SU-DHL-6 (cell line): ENCODE measurements around the gene IGFL4.

ENCODE experiments used
- H2AFZ ChIP-seq: fragments of 200-600 bp; sonication (generic); 2 replicates; pipeline ENCODE4 v1.6.1; 2014; ENCODE audit warnings: low read depth, mild to moderate bottlenecking, moderate library complexity, mixed read lengths, antibody characterized with exemption, low read length; ENCODE audit not compliant: severe bottlenecking
- H3F3A ChIP-seq: fragments of 200-600 bp; shearing (Covaris generic); 2 replicates; pipeline ENCODE4 v1.6.0; 2016; ENCODE audit warnings: antibody characterized with exemption, mild to moderate bottlenecking; ENCODE audit not compliant: insufficient read depth
- H3K27ac ChIP-seq: fragments of 200-600 bp; sonication (generic); 2 replicates; pipeline ENCODE4 v1.5.1; 2016; ENCODE audit warnings: low read depth, mild to moderate bottlenecking, low read length, moderate library complexity, mixed read lengths
- H3K27me3 ChIP-seq: fragments of 200-600 bp; sonication (generic), shearing (Covaris generic); 2 replicates; pipeline ENCODE4 v1.6.0; 2014; ENCODE audit warnings: mild to moderate bottlenecking, low read length
- H3K36me3 ChIP-seq: fragments of 200-600 bp; sonication (generic); 2 replicates; pipeline ENCODE4 v1.6.1; 2014; ENCODE audit warnings: mild to moderate bottlenecking, low read length, mixed read lengths
- H3K4me2 ChIP-seq: fragments of 300-600, 200-600 bp; shearing (Covaris generic), sonication (generic); 2 replicates; pipeline ENCODE4 v1.6.0; 2014; ENCODE audit warnings: low read length, low read depth, mild to moderate bottlenecking; ENCODE audit not compliant: poor library complexity, severe bottlenecking
- H3K4me3 ChIP-seq: fragments of 200-600 bp; sonication (generic); 2 replicates; pipeline ENCODE4 v1.5.1; 2014; ENCODE audit warnings: antibody characterized with exemption, low read length, mild to moderate bottlenecking, mixed read lengths; ENCODE audit not compliant: insufficient read depth, poor library complexity, severe bottlenecking
- H3K79me2 ChIP-seq: fragments of 200-600 bp; sonication (generic); 2 replicates; pipeline ENCODE4 v1.6.1; 2014; ENCODE audit warnings: mild to moderate bottlenecking, low read length, moderate library complexity; ENCODE audit not compliant: insufficient read depth
- H3K9ac ChIP-seq: fragments of 200-600 bp; sonication (generic); 2 replicates; pipeline ENCODE4 v1.7.0; 2014; ENCODE audit warnings: mild to moderate bottlenecking, low read length
- H3K9me2 ChIP-seq: fragments of 200-600 bp; sonication (generic); replicated peaks from 2 replicates; pipeline ENCODE4 v1.6.1; 2014; ENCODE audit warnings: low read length; ENCODE audit not compliant: insufficient read depth
- H3K9me3 ChIP-seq: fragments of 200-600 bp; sonication (generic); 2 replicates; pipeline ENCODE4 v1.6.1; 2014; ENCODE audit warnings: low read length, mixed read lengths; ENCODE audit not compliant: insufficient read depth
- H4K20me1 ChIP-seq: fragments of 200-600 bp; sonication (generic); 2 replicates; pipeline ENCODE4 v1.6.1; 2014; ENCODE audit warnings: low read depth, mild to moderate bottlenecking, antibody characterized with exemption, low read length, moderate library complexity, mixed read lengths
- EZH2phosphoT487 ChIP-seq: fragments of 200-600 bp; sonication (generic), shearing (Covaris generic); conservative IDR thresholded peaks from 2 replicates; pipeline ENCODE4 v1.6.1; 2018; ENCODE audit warnings: mild to moderate bottlenecking, antibody characterized with exemption, low read length, moderate library complexity, mixed read lengths
- TF ChIP-seq, protein P1 (sequence below): fragments of 200-600 bp; sonication (generic); IDR thresholded peaks from one replicate; pipeline ENCODE4 v1.5.1; 2017; ENCODE audit warnings: antibody characterized with exemption, mild to moderate bottlenecking, low read length, moderate library complexity; ENCODE audit not compliant: insufficient read depth, poor library complexity, severe bottlenecking

IGFL4 gene

DNA sequence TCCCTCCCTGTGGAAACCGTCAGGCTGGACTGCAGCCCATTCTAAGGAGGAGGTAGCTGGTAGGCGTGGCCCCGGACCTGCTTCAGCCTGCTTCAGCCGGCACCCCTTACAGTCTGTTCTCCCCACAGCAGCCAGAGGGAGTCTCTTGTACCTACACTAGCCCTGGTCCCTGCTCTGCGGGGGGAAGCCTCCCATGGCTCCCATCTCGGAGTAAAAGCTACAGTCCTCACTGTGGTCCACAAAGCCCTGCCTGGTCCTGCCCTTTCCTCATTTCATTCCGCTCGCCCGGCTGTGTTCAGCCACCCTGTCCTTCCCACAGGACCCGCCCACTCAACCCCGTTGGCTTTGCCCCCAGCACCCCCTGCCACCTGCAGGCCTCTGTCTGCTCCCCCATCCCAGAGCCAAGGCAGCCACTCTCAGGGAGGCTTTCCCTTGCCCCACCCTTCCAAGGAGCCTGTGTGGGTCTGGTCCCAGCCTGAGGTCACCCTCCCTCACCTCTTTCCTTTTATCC, 19.2 kb downstream of the IGFL4 start:
- Histone ChIP-seq H3K27me3 (no peaks in the 10 kb centered on the region), H3K27ac (no peak overlapping the region), H3K4me3 (no peak overlapping the region), H3K9me3 (no peaks in the 10 kb centered on the region), H3K36me3 (no peaks in the 10 kb centered on the region), H3F3A (no peaks in the 10 kb centered on the region), H2AFZ (no peak overlapping the region), H3K79me2 (no peaks in the 10 kb centered on the region), H3K4me2 (no peak overlapping the region), H3K9ac (no peak overlapping the region), H3K9me2 (no peaks in the 10 kb centered on the region), H4K20me1 (no peaks in the 10 kb centered on the region)
- TF ChIP-seq EZH2phosphoT487: no peak
- TF ChIP-seq, protein P1, sequence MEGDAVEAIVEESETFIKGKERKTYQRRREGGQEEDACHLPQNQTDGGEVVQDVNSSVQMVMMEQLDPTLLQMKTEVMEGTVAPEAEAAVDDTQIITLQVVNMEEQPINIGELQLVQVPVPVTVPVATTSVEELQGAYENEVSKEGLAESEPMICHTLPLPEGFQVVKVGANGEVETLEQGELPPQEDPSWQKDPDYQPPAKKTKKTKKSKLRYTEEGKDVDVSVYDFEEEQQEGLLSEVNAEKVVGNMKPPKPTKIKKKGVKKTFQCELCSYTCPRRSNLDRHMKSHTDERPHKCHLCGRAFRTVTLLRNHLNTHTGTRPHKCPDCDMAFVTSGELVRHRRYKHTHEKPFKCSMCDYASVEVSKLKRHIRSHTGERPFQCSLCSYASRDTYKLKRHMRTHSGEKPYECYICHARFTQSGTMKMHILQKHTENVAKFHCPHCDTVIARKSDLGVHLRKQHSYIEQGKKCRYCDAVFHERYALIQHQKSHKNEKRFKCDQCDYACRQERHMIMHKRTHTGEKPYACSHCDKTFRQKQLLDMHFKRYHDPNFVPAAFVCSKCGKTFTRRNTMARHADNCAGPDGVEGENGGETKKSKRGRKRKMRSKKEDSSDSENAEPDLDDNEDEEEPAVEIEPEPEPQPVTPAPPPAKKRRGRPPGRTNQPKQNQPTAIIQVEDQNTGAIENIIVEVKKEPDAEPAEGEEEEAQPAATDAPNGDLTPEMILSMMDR: no peak

DNA sequence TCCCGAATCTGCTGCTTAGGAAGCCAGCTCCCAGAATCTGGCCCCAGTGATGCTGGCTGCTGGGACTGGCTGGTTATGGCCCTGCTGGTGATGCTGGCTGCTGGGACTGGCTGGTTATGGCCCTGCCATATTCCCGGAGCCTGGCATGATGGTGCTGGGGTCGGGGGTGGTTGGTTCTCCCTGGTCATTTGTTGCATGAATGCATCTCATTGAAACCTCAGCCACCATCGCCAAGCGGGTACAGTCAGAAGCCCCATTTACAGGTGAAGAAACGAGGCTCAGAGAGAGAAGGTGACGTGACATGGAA, 20.0 kb downstream of the IGFL4 start:
- Histone ChIP-seq H3K9me3 (no peaks in the 10 kb centered on the region), H3K27ac (no peak overlapping the region)

DNA sequence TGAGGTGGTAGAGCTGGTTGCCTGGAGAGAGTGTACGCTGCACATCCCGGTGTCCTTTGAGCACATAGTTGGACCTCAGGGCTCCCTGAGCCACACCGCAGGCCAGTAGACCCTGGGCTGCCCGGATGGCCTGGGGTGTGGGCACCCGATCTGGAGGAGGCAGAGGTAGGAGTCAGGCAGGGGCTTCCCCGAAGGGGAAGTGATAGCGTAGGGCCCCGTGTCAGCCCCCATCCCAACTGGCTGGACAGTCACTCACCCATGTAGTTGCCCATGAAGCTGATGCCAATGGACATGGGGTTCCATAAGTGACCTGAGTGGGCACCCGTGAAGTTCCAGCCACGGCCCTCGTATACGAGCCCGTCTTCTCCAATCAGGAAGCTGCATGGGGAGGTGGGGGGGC, 21.5 kb downstream of the IGFL4 start:
- H3F3A ChIP-seq: peaks cover 3% of the 10 kb centered on the region
- H3K79me2 ChIP-seq: no peaks in the 10 kb centered on the region
- H3K9me2 ChIP-seq: no peaks in the 10 kb centered on the region
- no peak overlapping the region for H2AFZ ChIP-seq
- H3K9ac ChIP-seq: no peak overlapping the region
- no peaks in the 10 kb centered on the region for H4K20me1 ChIP-seq
- H3K9me3 ChIP-seq: no peaks in the 10 kb centered on the region
- no peaks in the 10 kb centered on the region for H3K27me3 ChIP-seq
- no peak overlapping the region for H3K27ac ChIP-seq
- no peak overlapping the region for H3K4me3 ChIP-seq
- H3K4me2 ChIP-seq: no peak overlapping the region
- TF ChIP-seq, protein P1: no peak
- TF ChIP-seq EZH2phosphoT487: no peak
- H3K36me3 ChIP-seq: no peaks in the 10 kb centered on the region

More for the DNA sequence above, 20.0 kb downstream of the IGFL4 start:
- Histone ChIP-seq H3K4me2 (no peak overlapping the region), H3K27me3 (no peaks in the 10 kb centered on the region), H4K20me1 (no peaks in the 10 kb centered on the region), H3K79me2 (no peaks in the 10 kb centered on the region), H3K36me3 (no peaks in the 10 kb centered on the region), H3K4me3 (no peak overlapping the region), H3K9ac (no peak overlapping the region), H3F3A (no peaks in the 10 kb centered on the region), H3K9me2 (no peaks in the 10 kb centered on the region), H2AFZ (no peak overlapping the region)
- no peak for TF ChIP-seq EZH2phosphoT487
- TF ChIP-seq, protein P1: no peak
